Testis (tissue), 3 donors: ENCODE measurements around the gene CASP2. TPM values are rescaled to one million over a fixed set of nuclear protein-coding genes. Genes with fewer than 3 reads are reported as not detected.

Experiments used
- DNase-seq: peaks from one replicate; pipeline ENCODE4 v3.0.0-alpha.2; 2019
- H3K27ac ChIP-seq, 2 donors: fragments of 200-600 bp; sonication (generic); one replicate each; pipeline ENCODE4 v1.5.1; 2019
- H3K27me3 ChIP-seq: fragments of 200-600 bp; sonication (generic); one replicate; pipeline ENCODE4 v1.5.1; 2019
- H3K36me3 ChIP-seq: fragments of 200-600 bp; sonication (generic); one replicate; pipeline ENCODE4 v1.5.1; 2017; ENCODE audit warnings: low read depth; ENCODE audit errors: missing control alignments
- H3K4me1 ChIP-seq: fragments of 200-600 bp; sonication (generic); one replicate; pipeline ENCODE4 v1.5.1; 2019
- H3K4me3 ChIP-seq, 2 donors: fragments of 200-600 bp; sonication (generic); one replicate each; pipeline ENCODE4 v1.5.1; 2017 to 2019
- H3K9me3 ChIP-seq: fragments of 200-600 bp; sonication (generic); one replicate; pipeline ENCODE4 v1.5.1; 2017
- CTCF ChIP-seq, 3 experiments: fragments of 450-650 bp in 2 of 3; fragments of 200-600 bp in 1 of 3; sonication (generic) in 1 of 3; IDR thresholded peaks; one replicate each; pipeline ENCODE4 v1.5.1; 2016 to 2019; ENCODE audit warnings: antibody characterized with exemption in 3 of 3, mild to moderate bottlenecking in 2 of 3, moderate library complexity in 1 of 3
- POLR2A ChIP-seq: fragments of 450-650 bp; IDR thresholded peaks from one replicate; pipeline ENCODE4 v1.6.1; 2017; ENCODE audit warnings: antibody characterized with exemption, mild to moderate bottlenecking, moderate library complexity
- WGBS, 2 donors: methylation state at CpG; one replicate each; pipeline ENCODE4 v1.1.5; 2018; 5-methylcytosine and 5-hydroxymethylcytosine counted together
- intact Hi-C: fragments of 100-400 bp; cut with DNase I; formaldehyde crosslinking; loops from one replicate; pipeline ENCODE4 v1.15.1; 2023; ENCODE audit warnings: low total_unique reads
- polyA plus RNA-seq: library from polyadenylated mRNA; stranded (reverse); fragments of 350-450 nt; fragmentation: Illumina TruSeq; extraction: RNeasy Lipid Tissue Mini Kit (QIAGEN cat#74804); gene quantifications from one replicate; pipeline ENCODE4 v1.2.3, GENCODE V29; 2014; ENCODE audit warnings: low read depth, low replicate concordance; ENCODE audit not compliant: insufficient read depth
- total RNA-seq, 2 donors: library from RNA; depleted of rRNA; stranded (reverse); fragments of >200 nt; gene quantifications; one replicate each; pipeline ENCODE4 v1.2.3, GENCODE V29; 2016

CASP2 gene
- total and polyA plus RNA-seq, 3 donors from 2014 or later = 20.7 to 26.5 (median 23.6) TPM

DNA sequence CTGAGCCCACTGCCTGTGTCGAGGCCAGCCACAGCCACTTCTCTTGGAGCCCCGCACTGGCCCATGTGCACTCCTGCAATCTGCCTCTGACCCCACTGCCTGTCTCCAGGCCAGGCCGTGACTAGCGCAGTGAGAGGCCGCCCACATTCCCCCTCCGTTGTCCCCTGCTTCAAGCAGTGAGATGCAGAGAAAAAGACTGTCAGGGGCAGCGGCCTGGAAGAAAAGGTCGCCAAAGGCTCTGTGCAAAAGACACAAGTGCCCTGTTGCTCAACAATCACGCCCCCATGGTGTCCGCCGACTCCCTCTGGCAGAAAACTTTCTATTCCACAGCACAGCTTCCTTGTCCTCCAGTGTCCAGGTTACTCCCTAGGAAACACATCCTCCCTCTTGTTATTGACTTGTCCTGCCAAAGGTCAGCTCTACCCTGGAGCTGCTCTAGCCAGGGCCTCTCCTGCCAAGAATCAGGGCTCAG, 64.4 kb downstream of the CASP2 start:
- no peak overlapping the region for H3K27ac ChIP-seq
- TF ChIP-seq POLR2A (no peak), CTCF (IDR thresholded peaks at IDR 0.05) (no peak)
- H3K27me3 ChIP-seq = no peaks in the 10 kb centered on the region
- 72 to 90% methylated on average over 9 to 11 of the region's 11 CpGs for WGBS, 2 donors
- H3K9me3 ChIP-seq = no peaks in the 10 kb centered on the region
- no peaks in the 10 kb centered on the region for H3K36me3 ChIP-seq
- intact Hi-C loops = no loop called here
- no peak for DNase-seq
- no peaks in the 10 kb centered on the region for H3K4me1 ChIP-seq
- H3K4me3 ChIP-seq = no peak overlapping the region

GRCh38 chr7:143354376-143354775, 66.2 kb downstream of the CASP2 start:
- TF ChIP-seq POLR2A (no peak), CTCF (IDR thresholded peaks at IDR 0.05) (no peak)
- Histone ChIP-seq H3K4me3 (no peak overlapping the region), H3K36me3 (no peaks in the 10 kb centered on the region), H3K27me3 (no peaks in the 10 kb centered on the region), H3K4me1 (no peaks in the 10 kb centered on the region), H3K9me3 (no peaks in the 10 kb centered on the region), H3K27ac (no peak overlapping the region)
- 90 to 95% methylated on average over 6 to 8 of the region's 8 CpGs for WGBS, 2 donors
- intact Hi-C loops = no loop called here
- DNase-seq = no peak

GRCh38 chr7:143354965-143355364, 66.8 kb downstream of the CASP2 start:
- DNase-seq = no peak
- intact Hi-C loops = no loop called here
- no peaks in the 10 kb centered on the region for H3K9me3 ChIP-seq
- 88 to 91% methylated on average over 4 to 8 of the region's 8 CpGs for WGBS, 2 donors
- no peak overlapping the region for H3K27ac ChIP-seq
- no peaks in the 10 kb centered on the region for H3K4me1 ChIP-seq
- no peaks in the 10 kb centered on the region for H3K36me3 ChIP-seq
- H3K4me3 ChIP-seq = no peak overlapping the region
- TF ChIP-seq POLR2A = no peak
- no peaks in the 10 kb centered on the region for H3K27me3 ChIP-seq

- no peak for TF ChIP-seq POLR2A
- no peak for TF ChIP-seq CTCF (IDR thresholded peaks at IDR 0.05)
- Histone ChIP-seq H3K27ac (no peak overlapping the region), H3K4me1 (no peaks in the 10 kb centered on the region), H3K27me3 (no peaks in the 10 kb centered on the region), H3K36me3 (no peaks in the 10 kb centered on the region), H3K4me3 (no peak overlapping the region), H3K9me3 (no peaks in the 10 kb centered on the region)
- intact Hi-C loops = no loop called here
- WGBS, 2 donors = 93 to 95% methylated on average over 15 to 16 of the region's 16 CpGs
- no peak for DNase-seq
Measured at GRCh38 chr7:143355450-143356385, 67.6 kb downstream of the CASP2 start.

- Histone ChIP-seq H3K4me1 (no peaks in the 10 kb centered on the region), H3K4me3 (no peak overlapping the region), H3K27me3 (no peaks in the 10 kb centered on the region), H3K27ac (no peak overlapping the region), H3K36me3 (no peaks in the 10 kb centered on the region), H3K9me3 (no peaks in the 10 kb centered on the region)
- DNase-seq = no peak
- 88 to 99% methylated on average over 13 of the region's 13 CpGs for WGBS, 2 donors
- intact Hi-C loops = no loop called here
- TF ChIP-seq POLR2A (no peak), CTCF (IDR thresholded peaks at IDR 0.05) (no peak)
Measured at GRCh38 chr7:143356414-143357050, 68.4 kb downstream of the CASP2 start.
